ENCODE data around the gene NLRP13.

- TF ChIP-seq CTCF (IDR thresholded peaks at IDR 0.05) (no peak), EP300 (IDR thresholded peaks at IDR 0.05) (no peak), POLR2AphosphoS5 (IDR thresholded peaks at IDR 0.05) (no peak), POLR2A (IDR thresholded peaks at IDR 0.05) (no peak)
Observed at GRCh38 chr19:55857974-55858373, 74.2 kb downstream of the NLRP13 start.

Measured in gastroesophageal sphincter (tissue), 3 donors.